Heart left ventricle (tissue), 13 donors: ENCODE measurements around the gene BET1L.

Experiments used
- POLR2A ChIP-seq, 2 donors: fragments of 450-650 bp; IDR thresholded peaks; one replicate each; pipeline ENCODE4 v1.6.1; 2017; ENCODE audit warnings: antibody characterized with exemption in 2 of 2, mild to moderate bottlenecking in 2 of 2, moderate library complexity in 2 of 2
- TF ChIP-seq, protein P1 (sequence below), 12 donors: fragments of 200-600 bp; sonication (generic) in 4 of 12; IDR thresholded peaks; one replicate each; pipeline versions ENCODE4 v1.5.0 to v1.8.0; 2018 to 2022; ENCODE audit warnings: antibody characterized with exemption in 12 of 12, mild to moderate bottlenecking in 5 of 12
- donor health status: ischemic (EF 13 %, LVEDD 7.1; RV severe dilation, severe dysfunction).
- donor health status: DM: no; HTN: yes; CAD: no.
- donor health status: DM: no; HTN: no; CAD: no.
- donor health status: ischemic (EF 25% LVEDD 6.9; RV normal size, moderate dysfunction).
- donor health status: ischemic (EF 25% LVEDD 5.7; RV mildly dilated, moderate dysfunction).
- donor health status: ischemic (EF 35%, LVEDD 5.7; RV mildly dilated, moderate dysfunction).
- donor health status: nonischemic (EF 11% LVEDD 7.7; RV severe dilation, severe dysfunction).
- donor health status: DM: yes; HTN: yes; CAD: no.
- donor health status: PGD.
- donor health status: ischemic (EF 29% LVEDD 5.4; RV normal size, mild dysfunction).
- donor health status: nonischemic (EF 23%, LVEDD 6.1; RV moderate dilation, normal function).

- TF ChIP-seq, protein P1, sequence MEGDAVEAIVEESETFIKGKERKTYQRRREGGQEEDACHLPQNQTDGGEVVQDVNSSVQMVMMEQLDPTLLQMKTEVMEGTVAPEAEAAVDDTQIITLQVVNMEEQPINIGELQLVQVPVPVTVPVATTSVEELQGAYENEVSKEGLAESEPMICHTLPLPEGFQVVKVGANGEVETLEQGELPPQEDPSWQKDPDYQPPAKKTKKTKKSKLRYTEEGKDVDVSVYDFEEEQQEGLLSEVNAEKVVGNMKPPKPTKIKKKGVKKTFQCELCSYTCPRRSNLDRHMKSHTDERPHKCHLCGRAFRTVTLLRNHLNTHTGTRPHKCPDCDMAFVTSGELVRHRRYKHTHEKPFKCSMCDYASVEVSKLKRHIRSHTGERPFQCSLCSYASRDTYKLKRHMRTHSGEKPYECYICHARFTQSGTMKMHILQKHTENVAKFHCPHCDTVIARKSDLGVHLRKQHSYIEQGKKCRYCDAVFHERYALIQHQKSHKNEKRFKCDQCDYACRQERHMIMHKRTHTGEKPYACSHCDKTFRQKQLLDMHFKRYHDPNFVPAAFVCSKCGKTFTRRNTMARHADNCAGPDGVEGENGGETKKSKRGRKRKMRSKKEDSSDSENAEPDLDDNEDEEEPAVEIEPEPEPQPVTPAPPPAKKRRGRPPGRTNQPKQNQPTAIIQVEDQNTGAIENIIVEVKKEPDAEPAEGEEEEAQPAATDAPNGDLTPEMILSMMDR (IDR thresholded peaks at IDR 0.05) = no peak
- no peak for TF ChIP-seq POLR2A (IDR thresholded peaks at IDR 0.05)
Observed at GRCh38 chr11:209275-210121, 2.3 kb upstream of the BET1L start.
